A549 treated with CpdA at 1 μM for 4 hours (cell line): ENCODE data around the gene PRKCI. TPM values are rescaled to one million over a fixed set of nuclear protein-coding genes. Genes with fewer than 3 reads are reported as not detected.

ENCODE experiments used
- total RNA-seq: library from RNA; stranded (reverse); fragments of 200-300 nt; extraction: Qiagen RNA extraction; gene quantifications from 5 replicates; pipeline ENCODE4 v1.2.3, GENCODE V29; 2022; ENCODE audit warnings: low read depth

Gene PRKCI
- total RNA-seq, result 14.4 to 20.2 TPM (median 17.9 TPM) in 5 replicates

DNA sequence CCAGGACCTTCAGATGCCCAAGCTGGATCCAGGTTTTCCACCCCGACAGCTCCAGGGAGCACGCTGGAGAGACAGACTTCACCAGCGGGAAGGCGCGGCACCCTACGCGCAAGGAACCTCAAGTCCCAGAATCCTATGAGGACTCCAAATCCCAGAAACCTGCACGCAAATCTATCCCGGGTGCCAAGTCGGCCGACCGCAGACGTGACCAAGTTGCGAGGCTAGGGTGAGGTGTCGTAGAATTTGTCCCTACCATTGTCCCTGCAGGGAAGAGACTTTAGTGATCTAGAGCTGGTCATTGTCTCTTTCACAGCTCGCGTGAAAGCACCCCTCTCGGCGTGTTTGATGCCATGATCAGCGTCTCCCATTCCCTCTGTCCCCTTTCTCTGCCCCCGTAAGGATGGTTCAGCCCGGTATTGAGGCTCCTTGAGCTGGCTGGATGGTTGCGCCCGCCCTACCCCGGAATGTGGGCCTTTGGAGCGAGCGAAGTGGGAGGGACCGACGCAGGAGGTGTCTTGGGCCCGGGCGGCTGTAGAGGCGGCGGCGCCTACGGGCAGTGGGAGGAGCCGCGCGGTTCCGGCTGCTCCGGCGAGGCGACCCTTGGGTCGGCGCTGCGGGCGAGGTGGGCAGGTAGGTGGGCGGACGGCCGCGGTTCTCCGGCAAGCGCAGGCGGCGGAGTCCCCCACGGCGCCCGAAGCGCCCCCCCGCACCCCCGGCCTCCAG lies at the start of gene PRKCI:
PRKCI (plus strand) TSS at position 501 of the 723 bp plus-strand sequence. CDS start 246 bp downstream, outside the sequence.

GRCh38 chr3:170180908-170181885 lies 41.0 kb upstream of the PRKCI start, which contains the start of gene PHC3:
PHC3 (minus strand) TSS chr3:170181733; CDS start chr3:170181715, 18 bp downstream.

Other genes with a start within 250 kb of the PRKCI start
- 1.2 to 2.0 TPM (median 1.8 TPM) in 5 replicates for gene GPR160, start 184.4 kb upstream of the PRKCI start, total RNA-seq
- 9.5 to 16.8 TPM (median 14.0 TPM) in 5 replicates for gene PHC3, start 40.7 kb upstream of the PRKCI start, total RNA-seq
- 18.4 to 31.8 TPM (median 23.3 TPM) in 5 replicates for gene SKIL, start 135.3 kb downstream of the PRKCI start, total RNA-seq
- gene CLDN11, start 196.4 kb downstream of the PRKCI start, total RNA-seq, result 0.14 to 0.26 TPM (median 0.22 TPM) in 5 replicates